Aorta (tissue), 5 donors: ENCODE results near the gene SH2D3C. TPM values are rescaled to one million over a fixed set of nuclear protein-coding genes. Genes with fewer than 3 reads are reported as not detected.

ENCODE experiments used
- ATAC-seq: fragments of 200-7000 bp; cut with Tn5 transposase; one replicate; pipeline ENCODE4 v1.9.1; 2022; ENCODE audit warnings: moderate library complexity; ENCODE audit not compliant: low FRiP score
- DNase-seq, 2 donors: peaks; one replicate each; pipeline ENCODE4 v3.0.0-alpha.2; 2020
- H3K27ac ChIP-seq, 2 donors: one replicate each; pipeline ENCODE4 v1.5.1; 2013; ENCODE audit warnings: low read length in 2 of 2, mild to moderate bottlenecking in 2 of 2, moderate library complexity in 2 of 2, control low read depth in 1 of 2, inconsistent platforms in 1 of 2, low read depth in 1 of 2
- H3K27me3 ChIP-seq, 2 donors: one replicate each; pipeline ENCODE4 v1.6.1; 2013; ENCODE audit warnings: control low read depth in 1 of 2, low read length in 1 of 2, mild to moderate bottlenecking in 1 of 2, moderate library complexity in 1 of 2; ENCODE audit not compliant: insufficient read depth in 2 of 2, control insufficient read depth in 1 of 2
- H3K36me3 ChIP-seq, 2 donors: one replicate each; pipeline ENCODE4 v1.6.1; 2013; ENCODE audit warnings: control low read depth in 1 of 2, low read length in 1 of 2, mild to moderate bottlenecking in 1 of 2; ENCODE audit not compliant: insufficient read depth in 2 of 2, control insufficient read depth in 1 of 2
- H3K4me1 ChIP-seq, 2 donors: one replicate each; pipeline ENCODE4 v1.6.1; 2013; ENCODE audit warnings: low read length in 2 of 2, control low read depth in 1 of 2, mild to moderate bottlenecking in 1 of 2, moderate library complexity in 1 of 2; ENCODE audit not compliant: insufficient read depth in 2 of 2, control insufficient read depth in 1 of 2
- H3K4me3 ChIP-seq, 2 donors: one replicate each; pipeline ENCODE4 v1.5.1; 2013; ENCODE audit warnings: low read length in 2 of 2, control low read depth in 1 of 2, mild to moderate bottlenecking in 1 of 2
- H3K9me3 ChIP-seq: one replicate; pipeline ENCODE4 v1.6.1; 2013; ENCODE audit warnings: mild to moderate bottlenecking, low read length; ENCODE audit not compliant: control insufficient read depth
- WGBS, 2 donors: extraction: QIAGEN DNeasy Blood & Tissue Kit; methylation state at CpG; one replicate each; pipeline ENCODE4 v1.1.7; 2013; 5-methylcytosine and 5-hydroxymethylcytosine counted together
- intact Hi-C, 2 donors: fragments of 100-400 bp; cut with DNase I; formaldehyde crosslinking; loops; one replicate each; pipeline versions ENCODE4 v1.14.2 to v1.15.0; 2022
- polyA plus RNA-seq, 2 donors: library from polyadenylated mRNA; stranded (reverse); fragments of 200-250 nt; gene quantifications; one replicate each; pipeline ENCODE4 v1.2.3, GENCODE V29; 2013
- total RNA-seq, 2 donors: library from RNA; stranded (reverse); fragmentation: NEBNext Ultra II Directional; extraction: Animal tissue kit (Norgen Biotek cat#: 25700); gene quantifications; one replicate each; pipeline ENCODE4 v1.2.1, GENCODE V29; 2021
- donor health status: healthy with polysubstance abuse.
- donor health status: Bipolar disorder and iron deficiency.
- donor health status: DM: no; HTN: no; CAD: no.
- donor health status: DM: no; HTN: no; CAD: no.
- donor health status: DM: yes; HTN: yes; CAD: no.

The SH2D3C gene
- total and polyA plus RNA-seq, 4 donors: 0.13 to 34.8 (median 10.8) TPM

- 78 to 81% methylated on average over 20 of the region's 20 CpGs for WGBS, 2 donors
- Histone ChIP-seq H3K4me1 (no peaks in the 10 kb centered on the region), H3K36me3 (no peaks in the 10 kb centered on the region), H3K27me3 (no peaks in the 10 kb centered on the region), H3K27ac (no peak overlapping the region), H3K4me3 (no peak overlapping the region), H3K9me3 (no peaks in the 10 kb centered on the region)
- DNase-seq (no peak), ATAC-seq (no peak)
- intact Hi-C loops: no loop called here
These were observed 1.8 kb upstream of the SH2D3C start for GRCh38 chr9:127780126-127780885.

DNA sequence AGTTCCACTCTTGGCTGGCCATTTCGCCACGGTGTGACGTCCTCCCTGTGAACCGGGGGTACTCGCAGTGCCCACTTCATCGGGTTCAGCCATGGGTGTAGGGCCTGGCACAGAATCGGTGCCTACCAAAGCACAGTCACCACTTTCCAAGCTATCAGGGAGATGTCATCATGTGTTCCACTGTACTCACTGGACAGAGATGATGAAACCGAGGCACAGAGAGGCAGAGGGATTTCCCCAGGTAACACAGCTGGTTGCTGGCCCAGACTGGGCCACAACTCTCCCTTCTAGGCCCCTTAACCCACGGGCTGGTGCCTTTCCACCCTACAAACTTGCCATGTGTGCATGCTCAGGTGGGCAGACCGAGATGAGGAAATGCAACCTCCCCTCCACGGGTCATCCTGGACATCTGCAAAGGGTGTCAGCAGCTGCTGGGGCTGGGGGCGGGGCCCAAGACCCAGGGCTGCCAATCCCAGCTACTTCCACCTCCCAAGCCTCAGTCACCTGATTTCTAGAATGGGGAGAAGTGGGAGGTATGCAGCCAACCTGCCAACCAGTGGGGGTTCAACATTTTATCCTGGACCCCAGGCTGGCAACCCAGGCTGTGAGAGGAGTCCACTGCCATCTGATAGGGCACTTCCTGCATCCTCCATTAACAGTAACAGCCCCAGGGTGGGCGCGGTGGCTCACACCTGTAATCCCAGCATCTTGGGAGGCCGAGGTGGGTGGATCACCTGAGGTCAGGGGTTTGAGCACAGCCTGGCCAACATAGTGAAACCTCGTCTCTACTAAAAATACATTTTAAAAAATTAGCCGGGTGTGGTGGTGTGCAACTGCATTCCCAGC is 893 bp upstream of the SH2D3C start:
- Histone ChIP-seq H3K4me3 (no peak overlapping the region), H3K27ac (no peak overlapping the region), H3K4me1 (no peaks in the 10 kb centered on the region), H3K36me3 (no peaks in the 10 kb centered on the region), H3K27me3 (no peaks in the 10 kb centered on the region), H3K9me3 (no peaks in the 10 kb centered on the region)
- 70 to 76% methylated on average over 17 of the region's 17 CpGs for WGBS, 2 donors
- ATAC-seq (peak; percentile 38), DNase-seq (no peak)
- intact Hi-C loops: no loop called here

- 87 to 89% methylated on average over 18 of the region's 18 CpGs for WGBS, 2 donors
These were observed 992 bp downstream of the SH2D3C start for GRCh38 chr9:127777368-127777980.

GRCh38 chr9:127776924-127777289 is 1.6 kb downstream of the SH2D3C start:
- WGBS, 2 donors: 72 to 80% methylated on average over 5 of the region's 5 CpGs
- H3K27ac ChIP-seq: no peak overlapping the region
- no peak for ATAC-seq

More at GRCh38 chr9:127777368-127777980, 992 bp downstream of the SH2D3C start:
- Histone ChIP-seq H3K4me3 (no peak overlapping the region), H3K27ac (no peak overlapping the region), H3K9me3 (no peaks in the 10 kb centered on the region), H3K4me1 (no peaks in the 10 kb centered on the region), H3K36me3 (no peaks in the 10 kb centered on the region), H3K27me3 (no peaks in the 10 kb centered on the region)
- no peak for ATAC-seq
- intact Hi-C loops: no loop called here
- no peak for DNase-seq

DNA sequence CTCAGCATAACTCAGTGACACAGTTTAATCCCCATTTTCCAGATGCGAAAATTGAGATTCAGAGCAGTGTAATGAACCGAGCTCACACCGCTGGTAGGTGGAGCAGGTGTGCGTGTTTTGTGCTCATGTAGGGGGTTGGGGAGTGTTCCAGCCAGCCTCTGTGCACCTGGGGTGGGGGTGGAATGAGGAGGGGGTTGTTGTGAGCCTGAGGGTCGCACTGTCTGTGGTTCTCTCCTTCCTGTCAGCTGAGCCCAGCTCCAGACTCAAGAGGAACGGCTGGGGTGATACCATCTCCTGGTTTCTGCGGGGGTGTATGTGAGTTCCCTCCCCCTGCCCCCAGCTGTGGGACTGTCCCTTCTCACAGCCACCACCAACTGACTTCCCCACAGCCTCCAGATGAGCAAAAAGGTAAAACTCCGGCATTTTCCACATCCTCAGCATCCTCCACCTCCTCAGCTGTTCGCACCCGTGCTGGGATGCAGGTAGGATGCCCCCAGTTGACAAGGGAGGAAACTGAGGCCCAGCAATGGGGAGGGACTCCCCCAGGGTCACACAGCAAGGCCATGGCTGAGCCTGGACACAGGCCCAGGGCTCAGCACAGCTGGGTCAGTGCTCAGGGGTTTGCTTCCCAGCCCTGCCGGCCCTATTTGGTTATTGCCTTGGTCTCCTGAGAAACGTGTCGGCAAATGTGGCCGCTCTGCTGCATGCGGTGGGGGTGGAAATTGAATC is 2.1 kb downstream of the SH2D3C start:
- 79% methylated on average over 15 of the region's 15 CpGs for WGBS, 2 donors
- DNase-seq (peak in 1 of 2 donors; percentile 71), ATAC-seq (no peak)
- no peak overlapping the region for H3K27ac ChIP-seq
- intact Hi-C loops: no loop called here
- no peaks in the 10 kb centered on the region for H3K9me3 ChIP-seq
- no peaks in the 10 kb centered on the region for H3K36me3 ChIP-seq
- no peaks in the 10 kb centered on the region for H3K27me3 ChIP-seq
- H3K4me3 ChIP-seq: no peak overlapping the region
- no peaks in the 10 kb centered on the region for H3K4me1 ChIP-seq

More at GRCh38 chr9:127776924-127777289, 1.6 kb downstream of the SH2D3C start:
- intact Hi-C loops: no loop called here
- Histone ChIP-seq H3K4me1 (no peaks in the 10 kb centered on the region), H3K27me3 (no peaks in the 10 kb centered on the region), H3K36me3 (no peaks in the 10 kb centered on the region), H3K4me3 (no peak overlapping the region), H3K9me3 (no peaks in the 10 kb centered on the region)
- no peak for DNase-seq

DNA sequence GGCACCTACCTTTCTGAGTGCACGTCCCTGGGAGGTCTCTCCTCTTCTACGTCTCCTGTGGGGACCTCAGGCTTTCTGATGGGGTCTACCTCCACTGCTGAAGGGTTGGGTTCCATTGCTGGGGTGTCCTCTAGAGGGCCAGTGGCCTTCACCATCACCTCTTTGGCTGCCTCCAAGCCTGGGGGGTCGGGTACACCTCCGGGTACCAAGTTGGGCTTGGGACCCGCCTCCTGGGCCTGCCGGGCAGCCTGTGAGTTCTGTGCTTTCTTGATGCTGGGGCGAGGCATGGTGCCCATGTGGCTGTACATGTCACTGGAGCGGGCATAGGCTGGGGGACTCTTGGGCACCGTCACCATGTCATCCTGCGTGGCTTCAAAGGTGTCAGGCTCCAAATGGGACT is 4.5 kb downstream of the SH2D3C start:
- WGBS, 2 donors: 90 to 91% methylated on average over 10 of the region's 10 CpGs
- DNase-seq: no peak
- H3K4me1 ChIP-seq: no peaks in the 10 kb centered on the region
- no peaks in the 10 kb centered on the region for H3K27me3 ChIP-seq
- intact Hi-C loops: no loop called here
- no peaks in the 10 kb centered on the region for H3K9me3 ChIP-seq
- ATAC-seq: no peak
- no peak overlapping the region for H3K4me3 ChIP-seq
- H3K36me3 ChIP-seq: no peaks in the 10 kb centered on the region
- H3K27ac ChIP-seq: no peak overlapping the region

GRCh38 chr9:127773272-127773671 is 5.2 kb downstream of the SH2D3C start:
- intact Hi-C loops: no loop called here

DNA sequence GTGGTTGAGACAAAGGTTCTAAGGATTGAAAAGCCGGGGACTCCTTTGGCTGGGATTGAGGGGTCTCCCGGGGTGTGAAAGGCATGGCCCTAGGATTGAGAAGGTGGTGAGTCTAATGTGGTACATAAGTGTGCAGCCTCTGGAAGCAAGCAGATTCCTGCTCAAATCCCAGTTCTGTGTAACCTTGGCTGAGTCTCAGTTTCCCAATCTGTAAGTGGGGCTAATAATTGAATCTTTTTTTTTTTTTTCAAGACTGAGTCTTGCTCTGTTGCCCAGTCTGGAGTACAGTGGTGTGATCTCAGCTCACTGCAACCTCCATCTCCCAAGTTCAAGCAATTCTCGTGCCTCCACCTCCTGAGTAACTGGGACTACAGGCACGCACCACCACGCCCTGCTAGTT is 5.9 kb downstream of the SH2D3C start:
- WGBS, 2 donors: 92 to 95% methylated on average over 5 of the region's 5 CpGs
- no peaks in the 10 kb centered on the region for H3K4me1 ChIP-seq
- H3K27me3 ChIP-seq: no peaks in the 10 kb centered on the region
- no peaks in the 10 kb centered on the region for H3K36me3 ChIP-seq
- no peak overlapping the region for H3K4me3 ChIP-seq
- intact Hi-C loops: no loop called here
- ATAC-seq (no peak), DNase-seq (no peak)
- no peaks in the 10 kb centered on the region for H3K9me3 ChIP-seq
- no peak overlapping the region for H3K27ac ChIP-seq

More at GRCh38 chr9:127773272-127773671, 5.2 kb downstream of the SH2D3C start:
- no peaks in the 10 kb centered on the region for H3K27me3 ChIP-seq
- DNase-seq: no peak
- WGBS, 2 donors: 92% methylated on average over 3 of the region's 3 CpGs
- ATAC-seq: no peak
- H3K9me3 ChIP-seq: no peaks in the 10 kb centered on the region
- no peaks in the 10 kb centered on the region for H3K4me1 ChIP-seq
- no peak overlapping the region for H3K27ac ChIP-seq
- H3K36me3 ChIP-seq: no peaks in the 10 kb centered on the region
- no peak overlapping the region for H3K4me3 ChIP-seq
